GM12875 (cell line): ENCODE measurements around the gene MED13.

Experiments used
- H3K4me3 ChIP-seq: one replicate; pipeline ENCODE4 v1.5.1; 2011; ENCODE audit warnings: low read depth, low read length, control low read depth
- CTCF ChIP-seq: IDR thresholded peaks from 2 replicates; pipeline ENCODE4 v1.5.1; 2011; ENCODE audit warnings: low read depth, mild to moderate bottlenecking, control low read depth, inconsistent platforms, low read length, moderate library complexity, borderline replicate concordance; ENCODE audit not compliant: insufficient read depth

Gene MED13

GRCh38 chr17:61984821-61985220 lies 80.3 kb downstream of the MED13 start:
- TF ChIP-seq CTCF, result no peak
- no peak overlapping the region for H3K4me3 ChIP-seq

- TF ChIP-seq CTCF, result no peak
- no peak overlapping the region for H3K4me3 ChIP-seq
Measured at GRCh38 chr17:61981323-61981722, 83.8 kb downstream of the MED13 start.

- TF ChIP-seq CTCF, result no peak
- no peak overlapping the region for H3K4me3 ChIP-seq
Measured at GRCh38 chr17:61980535-61980934, 84.5 kb downstream of the MED13 start.

GRCh38 chr17:61974115-61974514 lies 91.0 kb downstream of the MED13 start:
- no peak overlapping the region for H3K4me3 ChIP-seq

GRCh38 chr17:61972311-61972710 lies 92.8 kb downstream of the MED13 start:
- H3K4me3 ChIP-seq, result no peak overlapping the region
- no peak for TF ChIP-seq CTCF

More at GRCh38 chr17:61974115-61974514, 91.0 kb downstream of the MED13 start:
- no peak for TF ChIP-seq CTCF

GRCh38 chr17:61970030-61970429 lies 95.0 kb downstream of the MED13 start:
- no peak for TF ChIP-seq CTCF

GRCh38 chr17:61968757-61969156 lies 96.3 kb downstream of the MED13 start:
- no peak for TF ChIP-seq CTCF
- H3K4me3 ChIP-seq, result no peak overlapping the region

More at GRCh38 chr17:61970030-61970429, 95.0 kb downstream of the MED13 start:
- H3K4me3 ChIP-seq, result no peak overlapping the region
